Hematopoietic multipotent progenitor cell treated with erythropoietin and hydrocortisone succinate and interleukin-3 and kit ligand, for 6 days (in vitro differentiated cells): Measurements from ENCODE around the gene COA1.
A peak's percentile ranks its signal among the peaks of the same experiment; 100 is the strongest.
"Not testable (repeated sequence)": the region's sequence is repeated elsewhere in the genome, so short reads cannot be mapped to it uniquely, and the experiment has no call there.

Source experiments
- DNase-seq: peaks from one replicate; pipeline ENCODE4 v3.0.0-alpha.2; 2015

COA1 gene

GRCh38 chr7:43686991-43687390 lies 42.3 kb downstream of the COA1 start:
- no peak for DNase-seq

GRCh38 chr7:43680736-43681135 lies 48.6 kb downstream of the COA1 start:
- no peak for DNase-seq

DNA sequence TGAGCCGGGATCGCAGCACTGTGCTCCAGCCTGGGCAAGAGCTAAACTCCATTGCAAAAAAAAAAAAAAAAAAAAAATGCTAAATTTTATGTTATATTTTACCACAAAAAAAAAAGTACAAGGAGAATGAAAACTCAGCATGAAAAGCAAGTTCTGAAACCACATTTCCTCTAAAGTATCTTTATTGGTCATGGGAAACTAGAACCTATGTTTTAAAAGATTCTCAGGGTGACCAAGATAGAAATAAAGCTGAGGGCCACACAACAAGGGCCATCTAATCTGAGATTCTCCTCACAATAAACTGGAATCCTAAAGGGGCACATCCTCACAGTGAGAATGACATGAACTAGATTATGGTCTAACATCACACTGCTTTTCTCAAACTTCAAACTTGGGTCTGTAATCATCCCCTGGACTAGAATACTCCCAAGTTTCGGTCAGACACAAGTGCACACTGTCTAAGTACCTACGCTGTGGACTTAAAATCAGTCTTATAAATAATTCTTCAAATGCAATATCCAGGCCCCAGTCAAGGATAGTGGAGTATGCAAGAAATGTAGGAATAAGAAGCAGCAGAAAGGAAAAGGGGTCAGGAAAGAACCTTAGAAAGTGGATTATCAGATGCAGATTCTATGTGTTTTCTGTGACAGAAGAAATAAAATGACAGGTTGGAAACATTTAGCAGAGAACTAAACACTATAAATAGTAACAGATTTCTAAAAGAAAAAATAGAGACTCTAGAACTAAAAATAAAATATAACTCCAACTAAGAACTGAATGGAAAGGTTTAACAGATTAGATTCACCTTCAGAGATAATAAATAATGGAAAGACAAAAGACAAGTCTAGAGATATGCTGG lies 49.9 kb downstream of the COA1 start:
- no peak for DNase-seq

DNA sequence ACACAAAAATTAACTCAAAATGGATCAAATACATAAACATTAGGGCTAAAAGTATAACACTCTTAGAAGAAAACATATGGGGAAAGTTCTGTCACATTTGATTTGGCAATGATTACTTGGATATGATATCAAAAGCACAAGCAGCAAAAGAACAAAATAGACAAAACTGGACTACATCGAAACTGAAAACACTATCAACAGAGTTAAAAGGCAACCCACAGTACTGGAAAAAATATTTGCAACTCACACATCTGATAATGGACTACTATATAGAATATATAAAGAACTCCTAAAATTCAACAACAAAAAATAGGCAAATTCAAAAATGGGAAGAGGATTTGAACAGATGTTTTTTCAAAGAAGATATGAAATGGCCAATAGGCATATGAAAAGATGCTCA lies 51.0 kb downstream of the COA1 start:
- no peak for DNase-seq

DNA sequence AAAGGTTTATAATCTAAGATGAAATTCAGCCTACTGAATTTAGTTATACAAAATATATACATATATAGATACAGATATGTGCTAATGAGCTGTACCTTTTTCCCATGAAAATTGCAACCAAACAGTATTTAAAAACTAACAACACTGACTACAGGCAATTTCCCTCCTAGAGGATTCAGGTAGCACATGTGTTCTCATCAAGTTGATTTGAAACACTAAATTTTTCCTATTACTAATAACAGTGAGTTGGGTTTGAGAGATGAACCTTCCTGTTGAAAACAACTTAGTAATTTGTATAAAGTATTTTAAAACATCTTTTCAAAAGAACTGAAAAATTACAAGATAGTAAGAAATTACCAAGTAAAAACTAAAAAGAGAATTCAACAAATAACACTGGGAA lies 51.5 kb downstream of the COA1 start:
- no peak for DNase-seq

GRCh38 chr7:43674559-43675436 lies 54.5 kb downstream of the COA1 start:
- peak; percentile 37 for DNase-seq

DNA sequence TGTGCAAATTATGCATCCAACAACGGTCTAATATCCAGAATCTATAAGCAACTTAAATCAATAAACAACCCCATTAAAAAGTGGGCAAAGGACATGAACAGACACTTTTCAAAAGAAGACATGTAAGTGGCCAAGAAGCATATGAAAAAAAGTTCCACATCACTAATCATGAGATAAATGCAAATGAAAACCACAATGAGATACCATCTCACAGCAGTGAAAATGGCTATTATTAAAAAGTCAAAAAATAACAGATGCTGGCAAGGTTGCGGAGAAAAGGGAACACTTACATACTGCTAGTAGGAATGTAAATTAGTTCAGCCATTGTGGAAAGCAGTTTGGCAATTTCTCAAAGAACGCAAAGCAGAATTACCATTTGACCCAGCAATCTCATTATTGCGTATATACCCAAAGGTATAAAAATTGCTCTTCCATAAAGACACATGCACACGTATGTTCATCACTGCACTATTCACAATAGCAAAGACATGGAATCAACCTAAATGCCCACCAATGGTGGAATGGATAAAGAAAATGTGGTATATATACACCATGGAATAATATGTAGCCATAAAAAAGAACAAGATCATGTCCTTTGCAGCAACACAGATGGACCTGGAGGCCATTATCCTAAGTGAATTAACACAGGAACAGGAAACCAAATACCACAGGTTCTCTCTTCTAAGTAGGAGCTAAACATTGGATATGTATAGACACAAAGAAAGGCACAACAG lies 55.9 kb downstream of the COA1 start:
- DNase-seq: not testable (repeated sequence)

DNA sequence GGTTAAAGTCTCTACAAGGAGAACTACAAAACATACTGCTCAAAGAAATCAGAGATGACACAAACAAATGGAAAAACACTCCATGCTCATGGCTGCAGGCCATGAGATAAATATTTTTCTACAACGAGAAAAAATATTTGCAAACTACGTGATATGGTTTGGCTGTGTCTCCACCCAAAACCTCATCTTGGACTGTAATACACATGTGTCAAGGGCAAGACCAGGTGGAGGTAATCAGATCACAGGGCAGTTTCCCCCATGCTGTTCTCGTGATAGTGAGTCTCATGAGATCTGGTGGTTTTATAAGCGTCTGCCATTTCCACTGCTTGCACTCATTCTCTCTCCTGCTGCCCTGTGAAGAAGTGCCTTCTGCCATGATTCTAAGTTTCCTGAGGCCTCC lies 57.8 kb downstream of the COA1 start:
- peak; percentile 58 for DNase-seq

- no peak for DNase-seq
Observed at GRCh38 chr7:43669286-43670081, 59.8 kb downstream of the COA1 start.

DNA sequence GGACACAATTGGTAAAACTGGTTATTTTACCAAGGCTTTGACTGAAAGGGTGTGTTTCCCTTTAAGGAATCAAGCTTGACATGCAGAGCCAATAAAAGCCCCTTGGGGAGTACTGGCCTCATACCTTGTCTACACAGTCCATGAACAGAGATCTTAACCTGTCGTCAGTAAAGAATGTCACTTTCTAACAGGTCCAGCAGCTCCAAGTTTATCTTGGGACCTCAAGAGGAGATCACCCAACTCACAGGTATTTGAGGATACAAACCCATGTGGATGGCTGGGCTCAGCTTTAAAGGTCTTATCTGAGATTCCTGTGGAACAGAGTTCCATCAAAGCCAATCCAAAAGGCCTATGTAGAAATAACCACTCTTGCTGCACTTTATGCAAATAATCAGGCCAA lies 61.3 kb downstream of the COA1 start:
- DNase-seq: no peak

DNA sequence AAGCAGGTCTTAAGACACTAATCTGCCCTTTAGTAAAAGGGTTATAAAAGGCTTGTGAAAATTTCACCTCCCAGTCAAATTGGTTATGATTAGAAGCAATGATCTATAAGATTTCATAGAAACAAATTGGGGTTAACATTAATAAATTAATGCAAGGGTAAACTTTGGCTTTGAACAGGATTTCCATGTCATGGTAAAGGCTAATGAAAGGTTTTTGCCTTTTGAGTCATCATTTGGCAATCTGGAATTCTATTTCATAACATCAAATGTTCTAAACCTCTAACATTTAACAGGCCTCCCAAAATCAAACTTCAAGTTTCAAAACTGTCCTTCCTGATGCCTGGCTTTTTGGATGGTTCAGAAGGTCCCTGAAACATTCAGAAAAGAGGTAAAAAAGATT lies 62.4 kb downstream of the COA1 start:
- no peak for DNase-seq

DNA sequence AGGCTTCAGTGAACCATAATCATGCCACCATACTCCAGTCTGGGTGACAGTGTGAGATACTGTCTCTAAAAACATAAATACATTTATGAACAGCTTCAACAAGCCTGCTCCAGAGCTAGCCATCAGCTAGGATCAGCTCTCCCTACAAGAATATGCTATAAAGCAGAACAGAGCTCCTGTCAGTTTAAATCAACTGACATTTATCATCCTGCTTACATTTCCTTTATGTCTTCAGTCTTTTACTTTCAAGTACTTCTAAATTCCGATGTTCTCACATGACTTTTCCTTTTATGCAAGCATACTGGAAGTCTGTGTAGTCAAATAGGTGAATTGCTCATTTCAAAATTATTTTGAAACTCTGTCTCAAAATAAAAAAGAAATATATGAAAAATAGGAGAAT lies 64.6 kb downstream of the COA1 start:
- no peak for DNase-seq

DNA sequence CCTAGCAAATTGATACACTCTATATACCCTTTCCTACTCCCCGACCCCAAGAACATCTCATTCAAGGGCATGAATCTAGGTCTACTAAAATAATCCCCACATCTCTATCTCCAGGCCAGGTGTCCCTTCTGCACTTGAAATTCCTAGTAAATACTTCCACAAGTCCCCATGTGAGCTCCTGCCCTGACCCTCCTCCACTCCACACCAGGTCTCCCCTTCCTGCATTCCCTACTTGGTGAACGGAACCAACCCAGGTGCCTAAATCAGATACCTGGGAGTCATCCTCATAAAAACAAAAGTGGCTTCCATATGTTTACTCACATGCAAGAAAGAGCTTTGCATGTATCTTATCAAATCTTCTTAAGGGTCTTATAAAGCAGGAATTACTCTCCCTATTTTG lies 69.2 kb downstream of the COA1 start:
- DNase-seq: no peak

- no peak for DNase-seq
Observed at GRCh38 chr7:43659549-43659896, 69.8 kb downstream of the COA1 start.

DNA sequence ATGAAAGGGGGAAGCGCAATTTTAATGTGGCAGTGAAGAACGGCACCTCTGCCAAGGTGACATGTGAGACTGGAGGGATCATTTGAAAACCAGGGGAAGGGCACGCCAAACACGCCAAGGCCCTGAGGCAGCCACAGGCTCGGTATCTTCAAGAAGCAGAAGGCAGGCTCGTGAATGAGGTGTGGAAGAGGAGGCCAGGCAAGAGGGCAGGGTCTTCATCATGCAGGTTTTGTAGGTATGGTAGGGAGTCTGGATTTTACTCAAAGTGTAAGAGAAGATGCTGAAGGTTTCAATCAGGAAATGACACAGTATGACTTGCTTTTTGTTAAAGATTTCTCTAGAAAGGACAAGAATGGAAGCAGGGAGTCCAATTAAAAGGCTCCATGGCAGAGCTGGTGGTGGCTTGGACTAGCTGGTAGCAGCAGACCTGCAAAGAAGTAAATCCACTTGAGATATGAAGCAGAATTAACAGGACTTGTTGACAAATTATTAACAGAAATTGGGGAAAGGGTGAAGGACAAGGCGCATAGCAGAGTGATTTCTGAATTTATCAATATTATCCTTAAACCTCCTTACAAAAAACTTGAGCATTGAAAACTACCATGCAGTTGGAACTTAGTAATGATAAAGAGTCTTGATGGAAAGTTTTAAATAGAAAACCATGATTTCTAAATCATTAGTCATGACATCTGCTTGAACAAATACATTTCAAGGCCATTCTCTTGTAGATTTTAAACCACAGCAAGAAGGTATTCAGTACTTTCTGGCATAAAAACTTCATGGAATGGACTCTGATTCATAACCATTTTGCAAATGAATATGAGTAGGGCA lies 70.4 kb downstream of the COA1 start:
- no peak for DNase-seq

GRCh38 chr7:43656997-43657396 lies 72.3 kb downstream of the COA1 start:
- no peak for DNase-seq

GRCh38 chr7:43655584-43655983 lies 73.7 kb downstream of the COA1 start:
- DNase-seq: no peak

DNA sequence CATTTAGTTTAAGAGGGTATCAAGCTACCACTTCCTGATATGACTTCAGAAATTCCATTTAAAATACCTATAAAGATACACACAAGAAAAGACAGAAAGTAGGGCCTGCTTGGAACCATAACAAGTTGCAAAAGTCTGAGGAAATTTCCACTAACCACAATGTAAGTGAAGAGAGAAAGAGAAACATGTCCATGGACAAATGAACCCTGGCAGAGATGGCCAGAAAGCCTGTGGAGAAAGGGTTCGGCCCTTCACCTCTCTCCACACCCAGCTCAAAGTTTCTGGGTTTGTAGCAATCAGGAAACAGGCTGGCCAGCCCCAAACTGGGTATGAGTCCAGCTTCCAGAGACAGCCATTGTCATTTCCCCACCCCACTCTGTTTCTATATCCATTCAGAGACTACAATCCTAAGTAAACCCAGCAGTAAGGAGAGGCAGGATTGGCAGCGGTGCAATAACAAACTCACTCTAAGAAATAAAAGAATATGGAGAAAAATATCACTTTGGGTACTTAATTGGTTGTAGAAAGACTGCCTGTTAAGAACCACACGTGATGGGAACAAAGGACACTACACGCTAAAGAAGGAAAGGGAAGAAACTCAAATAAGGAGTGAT lies 75.3 kb downstream of the COA1 start:
- no peak for DNase-seq

GRCh38 chr7:43653466-43653865 lies 75.9 kb downstream of the COA1 start:
- no peak for DNase-seq

DNA sequence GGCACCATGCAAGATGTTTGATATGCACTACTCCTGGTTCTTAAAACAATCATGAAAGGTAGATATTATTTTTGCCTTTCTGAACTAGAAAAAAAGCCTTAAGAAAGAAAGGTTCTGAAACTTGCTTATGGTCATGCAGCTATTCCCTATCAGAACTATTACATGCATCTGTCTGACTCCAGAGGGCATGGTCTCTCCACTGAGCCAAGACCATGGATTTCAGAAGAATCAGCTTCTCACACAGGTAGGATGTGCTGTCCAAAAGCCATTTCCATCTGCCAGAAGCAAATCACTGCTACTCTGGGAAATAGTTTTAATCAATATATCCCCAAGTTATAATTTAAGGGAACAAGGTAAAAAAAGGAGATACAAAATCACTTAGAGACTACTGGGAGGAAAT lies 77.0 kb downstream of the COA1 start:
- no peak for DNase-seq

DNA sequence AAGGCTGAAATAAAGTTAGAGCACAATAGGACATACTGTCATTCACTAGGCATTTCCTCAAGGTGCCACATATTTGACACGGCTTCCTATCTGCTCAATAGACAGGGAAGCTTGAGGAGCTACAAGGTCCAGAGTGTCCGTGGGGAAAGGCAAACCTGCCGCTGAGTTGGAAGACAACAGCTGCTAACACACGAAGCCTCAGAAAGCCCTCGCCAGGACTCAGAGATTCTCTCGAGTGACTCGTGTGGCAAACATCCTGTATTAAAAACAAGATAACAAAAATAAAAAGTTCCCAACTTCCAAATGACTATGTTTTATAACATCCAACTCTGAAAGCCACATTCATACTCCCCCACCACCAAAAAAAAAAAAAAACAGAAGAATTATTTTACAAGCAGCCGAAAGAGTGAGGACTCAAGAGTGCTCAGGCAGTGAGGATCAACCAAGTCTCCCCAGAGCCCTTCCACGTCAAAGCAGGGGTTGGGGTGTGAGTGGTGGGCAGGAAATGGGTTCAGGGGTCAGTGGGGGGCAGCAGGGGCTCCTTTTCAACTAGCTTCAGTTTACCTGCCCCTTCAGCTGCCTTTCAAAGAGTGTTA lies 78.8 kb downstream of the COA1 start:
- no peak for DNase-seq
